T-helper 17 cell (primary cell): ENCODE results near the gene STX4. TPM values are rescaled to one million over a fixed set of nuclear protein-coding genes. Genes with fewer than 3 reads are reported as not detected.
"Not testable (repeated sequence)": the region's sequence is repeated elsewhere in the genome, so short reads cannot be mapped to it uniquely, and the experiment has no call there.

Source experiments
- ATAC-seq: fragments of 150-1000 bp; cut with Tn5 transposase; 2 replicates; pipeline ENCODE4 v1.10.0; 2021; ENCODE audit warnings: mild to moderate bottlenecking, moderate library complexity
- DNase-seq, 3 donors: peaks; one replicate each; pipeline versions ENCODE4 v3.0.0 to v3.0.0-alpha.2; 2020 to 2021
- H3K9me3 ChIP-seq: one replicate; pipeline ENCODE4 v1.7.0; 2013; ENCODE audit warnings: low read length, mild to moderate bottlenecking; ENCODE audit not compliant: control insufficient read depth, poor library complexity, severe bottlenecking
- H3K27ac Mint-ChIP-seq: one replicate; pipeline ENCODE4 v1.8.0; 2022; ENCODE audit warnings: mild to moderate bottlenecking, moderate library complexity, mixed read lengths
- H3K27me3 Mint-ChIP-seq: one replicate; pipeline ENCODE4 v1.8.0; 2022; ENCODE audit warnings: mixed read lengths
- H3K36me3 Mint-ChIP-seq: one replicate; pipeline ENCODE4 v1.8.0; 2022; ENCODE audit warnings: low read depth, mixed read lengths
- H3K4me1 Mint-ChIP-seq: one replicate; pipeline ENCODE4 v1.8.0; 2022; ENCODE audit warnings: mild to moderate bottlenecking, mixed read lengths
- H3K4me3 Mint-ChIP-seq: one replicate; pipeline ENCODE4 v1.8.0; 2022; ENCODE audit warnings: mild to moderate bottlenecking, moderate library complexity, mixed read lengths
- total RNA-seq, 4 donors: library from RNA in 2 of 4; stranded (reverse) in 2 of 4; gene quantifications; one replicate each; pipeline ENCODE4 v1.2.3 and lab custom pipeline; 2022 to 2026

STX4 gene
- total RNA-seq, 2 donors from 2014 or later, result 72.0 to 72.1 TPM

DNA sequence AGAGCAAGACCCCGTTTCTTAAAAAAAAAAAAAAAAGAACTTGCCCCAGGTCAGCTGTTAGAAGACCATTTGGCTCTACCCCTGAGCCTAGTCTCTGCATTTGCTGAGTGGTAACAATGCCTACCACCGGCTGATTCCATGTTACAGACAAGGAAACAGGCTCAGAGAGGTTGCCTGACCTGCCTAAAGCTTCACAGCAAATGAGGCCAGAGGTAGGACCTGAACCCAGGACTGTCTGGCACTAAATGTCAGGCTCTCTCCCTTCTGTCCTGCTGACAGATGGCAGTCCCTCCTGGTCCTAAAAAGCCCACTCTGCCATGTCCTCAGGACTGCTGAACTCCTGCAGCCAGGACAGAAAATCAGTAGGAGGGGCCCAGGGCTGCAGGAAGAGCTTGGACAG lies 28.7 kb upstream of the STX4 start:
- H3K4me1 Mint-ChIP-seq, result peaks cover 2% of the 10 kb centered on the region
- no peaks in the 10 kb centered on the region for H3K9me3 ChIP-seq

DNA sequence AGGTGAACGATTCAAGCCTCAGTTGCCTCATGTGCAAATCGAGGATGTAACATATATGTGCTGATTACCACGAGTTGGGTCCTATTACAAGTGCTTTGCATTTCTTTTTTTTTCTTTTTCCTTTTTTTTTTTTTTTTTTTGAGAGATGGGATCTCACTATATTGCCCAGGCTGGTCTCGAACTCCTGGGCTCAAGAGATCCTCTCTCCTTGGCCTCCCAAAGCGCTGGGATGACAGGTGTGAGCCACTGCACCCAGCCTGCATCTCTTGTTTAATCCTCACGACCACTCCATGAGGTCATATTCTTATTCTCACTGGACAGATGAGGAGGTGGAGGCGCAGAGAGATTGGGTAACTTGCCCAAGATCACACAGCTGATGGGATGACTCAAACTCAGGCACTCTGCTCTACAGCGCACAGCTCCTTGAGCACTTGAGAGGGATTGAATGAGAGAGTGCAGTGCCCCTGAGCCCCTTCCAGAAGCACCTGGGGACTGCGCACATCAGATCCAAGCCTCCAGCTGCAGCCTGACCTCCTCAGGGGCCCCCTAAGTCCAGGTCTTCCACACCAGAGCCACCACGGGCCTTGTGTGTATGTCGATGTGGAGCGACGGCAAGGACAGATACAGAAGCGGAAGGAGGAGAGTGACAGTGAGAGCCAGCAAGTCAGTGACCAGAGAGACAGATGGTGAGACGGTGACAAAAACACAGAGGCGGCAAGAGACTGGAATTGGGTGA lies 27.8 kb upstream of the STX4 start:
- peaks cover 7% of the 10 kb centered on the region for H3K4me1 Mint-ChIP-seq
- no peaks in the 10 kb centered on the region for H3K36me3 Mint-ChIP-seq
- DNase-seq (no peak), ATAC-seq (no peak)
- peak overlapping the region; percentile 34 for H3K27ac Mint-ChIP-seq
- no peaks in the 10 kb centered on the region for H3K9me3 ChIP-seq
- H3K4me3 Mint-ChIP-seq, result no peak overlapping the region
- peaks cover 8% of the 10 kb centered on the region for H3K27me3 Mint-ChIP-seq

More for the DNA sequence above, 28.7 kb upstream of the STX4 start:
- H3K27me3 Mint-ChIP-seq, result peaks cover 5% of the 10 kb centered on the region
- no peaks in the 10 kb centered on the region for H3K36me3 Mint-ChIP-seq
- H3K4me3 Mint-ChIP-seq, result no peak overlapping the region
- no peak for DNase-seq
- no peak overlapping the region for H3K27ac Mint-ChIP-seq
- ATAC-seq, result no peak

DNA sequence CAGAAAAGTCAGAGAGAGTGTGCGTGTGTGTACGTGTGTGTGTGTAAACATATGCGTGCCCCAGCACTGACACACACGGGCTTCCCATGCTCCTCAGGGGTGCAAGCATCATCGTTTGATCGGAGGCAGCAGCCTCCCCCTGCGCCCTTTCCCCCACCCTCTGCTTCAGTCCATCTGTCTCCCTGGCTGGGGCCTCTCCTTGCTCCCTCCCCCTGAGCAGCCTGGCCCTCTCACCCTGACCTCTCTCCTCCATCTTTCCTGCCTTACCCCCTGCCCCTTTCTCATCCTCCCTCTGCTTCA lies 27.3 kb upstream of the STX4 start:
- DNase-seq, result no peak
- ATAC-seq, result no peak
- no peaks in the 10 kb centered on the region for H3K9me3 ChIP-seq
- Mint-ChIP-seq H3K27ac (no peak overlapping the region), H3K27me3 (peaks cover 8% of the 10 kb centered on the region), H3K36me3 (no peaks in the 10 kb centered on the region), H3K4me3 (no peak overlapping the region), H3K4me1 (peaks cover 7% of the 10 kb centered on the region)

DNA sequence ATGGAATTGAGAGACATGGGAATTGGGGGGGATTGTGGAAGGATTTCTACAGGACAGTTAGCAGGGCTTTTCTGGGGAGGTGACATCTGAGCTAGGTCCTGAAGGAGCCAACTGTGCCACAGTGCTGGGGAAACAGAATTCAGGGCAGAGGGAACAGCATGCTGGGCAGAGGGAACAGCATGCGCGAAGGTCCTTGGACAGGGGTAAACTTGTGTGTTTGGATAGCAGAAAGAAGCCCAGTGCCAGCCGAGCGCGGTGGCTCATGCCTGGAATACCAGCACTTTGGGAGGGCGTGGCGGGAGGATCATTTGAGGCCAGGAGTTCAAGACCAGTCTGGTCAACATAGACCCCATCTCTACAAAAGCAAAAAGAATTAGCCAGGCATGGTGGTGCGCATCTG lies 26.8 kb upstream of the STX4 start:
- Mint-ChIP-seq H3K27ac (peak overlapping the region; percentile 34), H3K4me3 (no peak overlapping the region), H3K4me1 (peaks cover 9% of the 10 kb centered on the region), H3K27me3 (peaks cover 12% of the 10 kb centered on the region), H3K36me3 (no peaks in the 10 kb centered on the region)
- no peaks in the 10 kb centered on the region for H3K9me3 ChIP-seq
- ATAC-seq (no peak), DNase-seq (no peak)

DNA sequence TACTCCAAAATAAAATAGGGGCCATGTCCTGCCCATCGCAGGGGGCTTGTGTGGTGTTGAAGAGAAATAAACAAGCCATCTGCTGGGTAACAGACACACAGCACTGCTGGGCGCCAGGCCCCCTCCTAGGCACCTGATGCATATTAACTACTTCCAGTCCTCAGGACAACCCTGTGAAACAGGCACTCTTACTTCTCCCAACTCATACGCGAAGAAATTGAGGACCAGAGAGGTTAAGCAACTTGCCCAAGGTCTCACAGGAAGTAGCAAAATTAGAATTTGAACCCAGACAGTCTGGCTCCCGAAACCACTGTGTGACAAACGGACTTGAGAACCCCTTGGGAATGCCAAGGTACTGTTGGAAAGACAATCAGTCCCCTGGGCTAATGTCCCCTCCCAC lies 25.7 kb upstream of the STX4 start:
- H3K4me3 Mint-ChIP-seq, result no peak overlapping the region
- no peak for ATAC-seq
- no peaks in the 10 kb centered on the region for H3K9me3 ChIP-seq
- H3K27ac Mint-ChIP-seq, result no peak overlapping the region
- peaks cover 14% of the 10 kb centered on the region for H3K4me1 Mint-ChIP-seq
- no peaks in the 10 kb centered on the region for H3K36me3 Mint-ChIP-seq
- peaks cover 22% of the 10 kb centered on the region for H3K27me3 Mint-ChIP-seq
- no peak for DNase-seq

DNA sequence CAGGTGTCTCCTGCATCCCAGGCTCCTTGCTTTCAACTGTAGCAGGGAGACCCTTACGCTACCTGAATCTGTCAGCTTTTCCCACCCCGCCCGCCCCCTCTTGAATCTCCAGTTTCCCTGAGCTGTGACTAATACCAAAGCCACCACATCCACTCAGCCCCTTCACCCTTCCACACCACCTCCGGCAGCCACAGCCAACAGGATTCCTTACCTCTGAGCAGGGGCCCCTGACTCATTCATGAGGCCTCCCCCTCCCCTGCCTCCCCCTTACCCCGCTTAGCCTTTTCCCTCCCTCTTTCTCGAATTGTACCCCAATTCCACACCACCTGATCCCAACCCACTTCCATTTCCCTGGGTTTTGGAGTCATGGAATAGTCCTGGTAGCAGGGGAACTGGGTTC lies 25.2 kb upstream of the STX4 start:
- H3K4me3 Mint-ChIP-seq, result no peak overlapping the region
- DNase-seq (no peak), ATAC-seq (no peak)
- H3K27me3 Mint-ChIP-seq, result peaks cover 27% of the 10 kb centered on the region
- H3K27ac Mint-ChIP-seq, result no peak overlapping the region
- peaks cover 14% of the 10 kb centered on the region for H3K4me1 Mint-ChIP-seq
- no peaks in the 10 kb centered on the region for H3K9me3 ChIP-seq
- H3K36me3 Mint-ChIP-seq, result no peaks in the 10 kb centered on the region

DNA sequence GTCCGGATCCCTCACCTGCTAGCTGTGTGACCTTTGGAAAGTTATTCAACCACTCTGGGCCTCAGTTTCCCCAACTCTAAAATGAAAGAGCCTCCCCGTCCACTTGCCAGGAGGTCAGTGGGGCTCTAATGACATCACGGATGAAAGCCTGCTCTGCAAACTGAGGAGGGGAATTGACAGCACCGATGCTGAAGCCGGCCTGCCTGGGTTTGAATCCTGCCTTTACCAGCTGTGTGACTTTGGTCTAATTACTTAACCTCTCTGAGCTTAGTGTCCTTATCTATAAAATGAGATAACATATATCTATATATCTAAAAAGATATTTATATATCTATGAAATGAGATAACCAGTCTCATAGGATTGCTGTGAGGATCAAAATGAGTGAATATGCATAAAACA lies 24.8 kb upstream of the STX4 start:
- Mint-ChIP-seq H3K27ac (no peak overlapping the region), H3K36me3 (peaks cover 2% of the 10 kb centered on the region), H3K27me3 (peaks cover 31% of the 10 kb centered on the region), H3K4me1 (peaks cover 14% of the 10 kb centered on the region), H3K4me3 (no peak overlapping the region)
- ATAC-seq (no peak), DNase-seq (no peak)
- H3K9me3 ChIP-seq, result no peaks in the 10 kb centered on the region

DNA sequence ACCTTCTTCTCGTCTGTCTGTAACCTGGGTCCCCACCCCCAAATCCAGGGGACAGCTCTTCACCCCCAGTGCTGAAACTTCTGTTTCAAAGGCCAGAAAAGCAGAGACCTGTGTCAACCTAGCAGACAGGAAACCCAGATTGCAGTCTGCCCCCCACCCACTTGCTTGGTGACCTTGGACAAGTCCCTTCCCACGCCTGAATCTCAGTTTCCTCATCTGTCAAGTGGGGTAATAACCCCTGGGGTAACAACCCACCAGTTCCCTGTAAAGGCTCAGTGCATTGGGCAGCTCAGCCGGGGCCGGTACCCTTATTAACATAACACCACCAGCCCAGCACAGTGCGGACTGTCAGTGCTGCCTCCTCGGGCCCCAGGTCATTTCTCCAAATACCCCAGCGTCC lies 24.2 kb upstream of the STX4 start:
- H3K4me1 Mint-ChIP-seq, result peaks cover 16% of the 10 kb centered on the region
- H3K27me3 Mint-ChIP-seq, result peaks cover 35% of the 10 kb centered on the region
- peaks cover 4% of the 10 kb centered on the region for H3K36me3 Mint-ChIP-seq
- H3K4me3 Mint-ChIP-seq, result peak overlapping the region; percentile 41
- ATAC-seq, result no peak
- no peaks in the 10 kb centered on the region for H3K9me3 ChIP-seq
- no peak for DNase-seq
- H3K27ac Mint-ChIP-seq, result no peak overlapping the region

DNA sequence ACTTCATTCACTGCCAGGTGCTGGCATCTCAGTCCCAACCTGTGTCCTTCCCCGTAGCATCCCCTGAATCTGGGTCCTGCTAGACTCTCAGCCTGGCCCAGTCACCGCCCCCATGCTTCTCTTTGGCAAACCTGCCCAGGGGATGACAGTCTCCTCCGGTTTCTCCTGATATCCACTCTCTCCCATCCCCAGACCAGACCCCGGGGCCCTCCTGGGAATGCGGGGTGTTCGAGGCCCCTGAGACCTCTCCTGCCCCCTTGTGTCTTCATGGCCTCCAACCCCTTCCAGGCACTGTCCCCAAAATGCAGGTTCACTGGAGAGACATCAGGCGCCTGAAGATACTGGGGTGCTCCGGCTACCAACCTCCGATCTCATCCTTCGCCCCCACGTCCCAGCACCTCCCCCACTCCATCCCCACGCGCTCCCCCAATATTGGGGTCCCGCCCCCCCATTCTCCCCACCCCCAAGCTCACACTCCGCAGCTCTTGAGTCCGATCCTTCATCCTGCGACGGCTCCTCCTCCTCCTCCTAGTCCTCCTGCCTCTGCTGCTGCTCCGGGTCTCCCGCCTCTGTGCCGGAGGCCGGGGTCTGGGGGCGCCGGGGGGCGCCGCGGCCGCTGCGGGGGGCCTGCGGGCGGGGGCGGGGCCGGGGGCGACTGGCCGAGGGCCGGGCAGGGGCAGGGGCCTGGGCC lies 23.3 kb upstream of the STX4 start:
- H3K4me3 Mint-ChIP-seq, result peak overlapping the region; percentile 81
- DNase-seq (no peak), ATAC-seq (peak; percentile 33)

DNA sequence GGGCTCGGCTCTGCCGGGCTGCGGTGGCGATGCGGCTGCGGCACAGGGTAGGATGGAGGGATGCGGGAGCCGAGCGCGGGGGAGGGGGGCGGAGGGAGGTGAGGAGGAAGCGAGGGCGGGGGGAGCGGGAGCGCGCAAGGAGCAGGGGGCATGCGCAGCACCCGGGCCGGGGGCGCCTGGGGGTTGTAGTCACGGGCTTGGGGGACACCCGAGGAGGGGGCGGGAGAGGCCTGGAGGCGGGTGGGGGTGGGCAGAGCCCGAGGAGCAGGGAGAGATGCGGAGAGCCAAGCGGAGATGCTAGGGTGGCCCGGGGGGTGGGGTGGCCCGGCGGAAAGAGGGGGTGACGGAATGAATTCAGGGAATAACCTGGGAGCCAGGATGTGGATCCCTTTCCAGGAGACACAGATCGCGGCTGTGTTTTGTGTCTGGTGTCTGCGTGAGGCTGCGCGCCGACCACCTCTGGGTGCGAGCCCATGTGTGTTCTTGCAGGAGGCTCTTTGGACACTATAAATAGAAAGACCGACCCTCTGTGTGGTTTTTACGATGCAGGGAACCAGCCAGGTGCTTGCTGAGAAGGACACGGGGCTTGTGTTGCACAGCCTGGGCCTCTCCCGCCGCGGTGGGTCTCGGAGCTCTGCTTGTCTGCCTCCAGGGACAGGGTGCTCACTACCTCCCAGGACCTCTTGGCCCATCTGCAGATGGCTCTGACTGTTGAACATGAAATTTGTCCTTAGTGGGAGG lies 22.6 kb upstream of the STX4 start, which contains the start of gene STX1B:
Gene STX1B (minus strand): TSS at position 54 of the 741 bp plus-strand sequence. CDS start 242 bp downstream, outside the sequence.
- peak within 1 kb of the TSS; percentile 32 for H3K27ac Mint-ChIP-seq
- H3K4me1 Mint-ChIP-seq, result peaks cover 16% of the 10 kb centered on the region
- peaks cover 42% of the 10 kb centered on the region for H3K27me3 Mint-ChIP-seq
- H3K4me3 Mint-ChIP-seq, result peak within 1 kb of the TSS; percentile 81
- peaks cover 4% of the 10 kb centered on the region for H3K36me3 Mint-ChIP-seq
- ATAC-seq (peak; percentile 62), DNase-seq (peak in 2 of 3 donors; percentile 19 to 23)
- no peaks in the 10 kb centered on the region for H3K9me3 ChIP-seq

More for the DNA sequence above, 23.3 kb upstream of the STX4 start:
- peaks cover 16% of the 10 kb centered on the region for H3K4me1 Mint-ChIP-seq
- no peaks in the 10 kb centered on the region for H3K9me3 ChIP-seq
- H3K27me3 Mint-ChIP-seq, result peaks cover 38% of the 10 kb centered on the region
- H3K36me3 Mint-ChIP-seq, result peaks cover 4% of the 10 kb centered on the region
- no peak overlapping the region for H3K27ac Mint-ChIP-seq

DNA sequence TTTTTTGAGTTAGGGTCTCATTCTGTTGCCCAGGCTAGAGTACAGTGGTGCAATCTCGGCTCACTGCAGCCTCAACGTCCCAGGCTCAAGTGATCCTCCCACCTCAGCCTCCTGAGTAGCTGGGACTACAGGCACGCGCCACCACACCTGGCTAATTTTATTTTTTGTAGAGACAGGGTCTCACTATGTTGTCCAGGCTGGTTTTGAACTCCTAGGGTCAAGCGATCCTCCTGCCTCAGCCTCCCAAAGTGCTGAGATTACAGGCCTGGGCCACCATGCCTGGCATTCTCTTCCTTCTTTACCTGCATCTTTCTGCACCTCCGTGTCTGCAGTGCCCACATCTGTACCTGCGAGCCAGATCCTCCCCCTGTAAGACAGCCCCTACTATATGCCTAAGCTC lies 21.5 kb upstream of the STX4 start:
- Mint-ChIP-seq H3K27ac (peak overlapping the region; percentile 32), H3K27me3 (peaks cover 42% of the 10 kb centered on the region), H3K4me3 (peak overlapping the region; percentile 80), H3K4me1 (peaks cover 16% of the 10 kb centered on the region)
- DNase-seq, H3K36me3 Mint-ChIP-seq, H3K9me3 ChIP-seq, ATAC-seq: not testable (repeated sequence)

DNA sequence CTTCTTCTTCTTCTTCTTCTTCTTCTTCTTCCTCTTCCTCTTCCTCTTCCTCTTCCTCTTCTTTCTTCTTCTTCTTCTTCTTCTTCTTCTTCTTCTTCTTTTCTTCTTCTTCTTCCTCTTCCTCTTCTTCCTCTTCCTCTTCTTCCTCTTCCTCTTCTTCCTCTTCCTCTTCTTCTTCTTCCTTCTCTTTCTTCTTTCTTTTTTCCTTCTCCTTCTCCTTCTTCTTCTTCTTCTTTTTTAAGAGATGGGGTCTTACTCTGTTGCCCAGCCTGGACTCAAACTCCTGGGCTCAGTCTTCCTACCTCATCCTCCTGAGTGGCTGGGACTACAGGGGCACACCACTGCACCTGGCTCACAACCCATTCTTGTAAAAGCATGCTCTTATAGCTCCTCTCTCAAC lies 20.1 kb upstream of the STX4 start:
- H3K9me3 ChIP-seq, H3K4me3 Mint-ChIP-seq, ATAC-seq, H3K36me3 Mint-ChIP-seq, DNase-seq: not testable (repeated sequence)
- Mint-ChIP-seq H3K4me1 (peaks cover 16% of the 10 kb centered on the region), H3K27me3 (peaks cover 42% of the 10 kb centered on the region), H3K27ac (peak overlapping the region; percentile 62)

DNA sequence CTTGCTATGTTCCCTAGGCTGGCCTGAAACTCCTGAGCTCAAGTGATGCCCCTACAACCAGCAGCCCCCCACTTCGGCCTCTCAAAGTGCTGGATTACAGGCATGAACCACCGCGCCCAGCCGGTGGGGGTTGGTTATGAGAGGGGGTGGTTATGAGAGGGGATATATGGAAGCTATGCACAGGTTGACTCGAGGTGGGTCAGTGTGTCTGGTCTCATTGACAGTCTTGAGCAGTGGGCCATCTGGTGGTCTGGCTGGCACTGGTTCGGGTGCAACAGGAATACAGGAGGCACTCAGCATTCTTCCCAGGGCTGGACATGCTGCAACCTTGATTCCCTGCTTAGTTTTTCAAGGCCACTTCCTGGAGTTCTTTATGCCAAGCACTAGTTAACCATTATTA lies 17.3 kb upstream of the STX4 start:
- no peak overlapping the region for H3K4me3 Mint-ChIP-seq
- peaks cover 33% of the 10 kb centered on the region for H3K27me3 Mint-ChIP-seq
- ATAC-seq (no peak), DNase-seq (no peak)
- H3K27ac Mint-ChIP-seq, result no peak overlapping the region
- no peaks in the 10 kb centered on the region for H3K9me3 ChIP-seq
- H3K36me3 Mint-ChIP-seq, result peaks cover 4% of the 10 kb centered on the region
- H3K4me1 Mint-ChIP-seq, result peaks cover 11% of the 10 kb centered on the region
